Measurements from ENCODE around the gene EPS8.

- TF ChIP-seq CTCF (IDR thresholded peaks at IDR 0.05): no peak
- TF ChIP-seq EZH2 (IDR thresholded peaks at IDR 0.05; ENCODE audit: borderline replicate concordance, insufficient read depth, low read depth, low read length, poor library complexity, severe bottlenecking): no peak
These were observed 158.0 kb downstream of the EPS8 start for GRCh38 chr12:15631007-15631715.
